K562 (cell line): ENCODE results near the gene ZNF8. TPM values are rescaled to one million over a fixed set of nuclear protein-coding genes. Genes with fewer than 3 reads are reported as not detected.
A peak's percentile ranks its signal among the peaks of the same experiment; 100 is the strongest.

Experiments
- CEBPG ChIP-seq, 3 experiments: fragments of 200-800 bp in 1 of 3; sonication (Bioruptor generic) in 1 of 3; sonication (generic) in 1 of 3; formaldehyde crosslinking in 1 of 3; IDR thresholded peaks in 2 of 3; conservative IDR thresholded peaks in 1 of 3; 2 replicates each; pipeline versions ENCODE4 v1.6.1 to v1.8.0; 2016 to 2022; ENCODE audit warnings: missing compliant biosample characterization in 2 of 3, missing genetic modification characterization in 2 of 3, mild to moderate bottlenecking in 1 of 3, missing genetic modification reagents in 1 of 3
- CHD2 ChIP-seq: IDR thresholded peaks from 2 replicates; pipeline ENCODE4 v1.6.1; 2011; ENCODE audit warnings: low read depth, low read length
- E2F1 ChIP-seq: sonication (generic); formaldehyde crosslinking; IDR thresholded peaks from 2 replicates; pipeline ENCODE4 v1.8.1; 2023; ENCODE audit warnings: mild to moderate bottlenecking, missing genetic modification reagents, moderate library complexity
- ERF ChIP-seq: fragments of 450-650 bp; formaldehyde crosslinking; IDR thresholded peaks from 2 replicates; pipeline ENCODE4 v1.4.0; 2020; ENCODE audit warnings: mild to moderate bottlenecking, mixed read lengths
- EZH2 ChIP-seq: IDR thresholded peaks from 2 replicates; pipeline ENCODE4 v1.6.1; 2012; ENCODE audit warnings: low read depth, mild to moderate bottlenecking, inconsistent platforms, low read length, borderline replicate concordance
- GATAD2B ChIP-seq: fragments of 450-650 bp; IDR thresholded peaks from 2 replicates; pipeline ENCODE4 v1.6.1; 2017; ENCODE audit warnings: mild to moderate bottlenecking, borderline replicate concordance
- HES1 ChIP-seq: fragments of 450-650 bp; IDR thresholded peaks from 2 replicates; pipeline ENCODE4 v1.6.1; 2016; ENCODE audit warnings: low read depth, mild to moderate bottlenecking, moderate library complexity
- HMG20A ChIP-seq: fragments of 450-650 bp; formaldehyde crosslinking; conservative IDR thresholded peaks from 2 replicates; pipeline ENCODE4 v1.4.0; 2020; ENCODE audit warnings: mild to moderate bottlenecking, mixed read lengths
- MTA3 ChIP-seq: fragments of 450-650 bp; formaldehyde crosslinking; IDR thresholded peaks from 2 replicates; pipeline ENCODE4 v1.6.1; 2017; ENCODE audit warnings: mild to moderate bottlenecking, borderline replicate concordance
- SAP30 ChIP-seq: fragments of 200-600 bp; sonication (generic); IDR thresholded peaks from 2 replicates; pipeline ENCODE4 v1.6.1; 2012; ENCODE audit warnings: borderline replicate concordance, low read depth, mild to moderate bottlenecking, moderate library complexity, low read length, control low read depth, inconsistent platforms; ENCODE audit not compliant: insufficient read depth, poor library complexity, severe bottlenecking
- TCF7L2 ChIP-seq: fragments of 150-350 bp; IDR thresholded peaks from 2 replicates; pipeline ENCODE4 v1.6.1; 2016; ENCODE audit warnings: low read depth, mild to moderate bottlenecking, low read length, moderate library complexity
- TEAD2 ChIP-seq: fragments of 450-650 bp; IDR thresholded peaks from 2 replicates; pipeline ENCODE4 v1.6.1; 2016; ENCODE audit warnings: missing genetic modification characterization, control low read depth, missing compliant biosample characterization
- YY1 ChIP-seq, 3 experiments: IDR thresholded peaks; 2 replicates each; pipeline ENCODE4 v1.6.1; 2011; ENCODE audit warnings: low read length in 2 of 3, mild to moderate bottlenecking in 2 of 3, moderate library complexity in 2 of 3, borderline replicate concordance in 1 of 3, control low read depth in 1 of 3, low read depth in 1 of 3; ENCODE audit not compliant: insufficient read depth in 3 of 3, insufficient replicate concordance in 2 of 3, control insufficient read depth in 1 of 3, insufficient read length in 1 of 3; ENCODE audit errors: extremely low read depth in 1 of 3
- ZNF175 ChIP-seq: fragments of 200-800 bp; sonication (Bioruptor generic); IDR thresholded peaks from 2 replicates; pipeline ENCODE4 v1.6.1; 2016; ENCODE audit warnings: low read depth, mild to moderate bottlenecking, missing genetic modification characterization, missing compliant biosample characterization
- ZNF431 ChIP-seq: sonication (generic); formaldehyde crosslinking; IDR thresholded peaks from 2 replicates; pipeline ENCODE4 v1.8.0; 2022; ENCODE audit warnings: mild to moderate bottlenecking, missing genetic modification reagents
- polyA plus RNA-seq, 8 experiments: library from polyadenylated mRNA; depleted of rRNA in 4 of 8; stranded (reverse) in 5 of 8; unstranded in 3 of 8; fragments of >200 nt; fragmentation: Nextera tagmentation in 2 of 8; fragmentation: Illumina TruSeq in 1 of 8; extraction: Ambion mirVana in 2 of 8; extraction: Trizol in 1 of 8; gene quantifications; 2 replicates each; pipeline versions ENCODE4 v1.2.1 to v1.2.3, GENCODE V29; 2011 to 2014; ENCODE audit warnings: inconsistent platforms in 1 of 8, missing spikeins in 1 of 8
- total RNA-seq, 7 experiments: library from RNA; depleted of rRNA in 6 of 7; stranded (reverse); fragments of >200 nt in 6 of 7; fragmentation: Illumina TruSeq in 2 of 7; extraction: Trizol in 2 of 7; gene quantifications; 2 replicates each; pipeline versions ENCODE4 v1.2.1 to v1.2.3, GENCODE V29; 2011 to 2021; ENCODE audit warnings: low replicate concordance in 1 of 7
- TF ChIP-seq, protein P1 (sequence below): fragments of 450-650 bp; IDR thresholded peaks from 2 replicates; pipeline ENCODE4 v1.6.1; 2016; ENCODE audit warnings: missing biosample characterization, missing genetic modification characterization

ZNF8 gene
- total and polyA plus RNA-seq, 9 of the 15 experiments (the other 6 are each of a cell fraction or from before 2014, with no cell fraction given): 0.71 to 7.7 (median 4.7) TPM

DNA sequence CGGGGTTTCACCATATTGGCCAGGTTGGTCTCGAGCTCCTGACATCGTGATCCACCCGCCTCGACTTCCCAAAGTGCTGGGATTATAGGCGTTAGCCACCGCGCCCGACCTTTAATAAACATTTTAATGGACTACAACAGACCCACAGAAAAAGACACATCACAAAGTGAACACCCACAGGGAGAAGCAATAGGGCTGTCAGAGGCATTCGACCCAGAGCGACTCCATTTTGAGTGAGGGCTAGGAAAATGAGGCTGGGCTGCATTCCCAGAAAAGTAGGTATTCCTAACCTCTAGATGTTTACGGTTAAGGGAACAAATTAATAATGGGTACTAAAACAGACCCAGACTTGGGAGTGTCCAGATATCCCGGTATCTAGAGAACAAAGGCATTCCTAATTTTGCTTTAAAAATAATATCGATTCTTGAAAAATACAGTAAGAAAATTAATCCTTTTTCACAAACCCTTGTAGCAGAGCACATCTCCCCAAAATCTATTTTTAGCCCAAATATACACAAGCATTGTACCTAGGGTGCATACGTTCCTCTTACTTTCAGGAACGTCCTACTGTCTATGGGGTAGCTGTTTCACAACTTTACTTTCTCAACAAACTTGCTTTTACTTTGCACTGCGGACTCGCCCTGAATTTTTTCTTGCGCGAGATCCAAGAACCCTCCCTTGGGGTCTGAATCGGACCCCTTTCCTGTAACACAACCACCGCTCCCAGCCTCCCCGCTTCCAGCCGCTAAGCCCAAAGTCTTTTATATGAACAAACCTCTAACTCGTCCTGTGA is 811 bp upstream of the ZNF8 start (continued):
- TF ChIP-seq HMG20A (CRISPR knock-in tag): no peak
- no peak for TF ChIP-seq GATAD2B
- 0 out of 2 replicates have a peak, but pooled peaks have one; percentile 18 for TF ChIP-seq TEAD2 (tag)
- TF ChIP-seq, protein P1, sequence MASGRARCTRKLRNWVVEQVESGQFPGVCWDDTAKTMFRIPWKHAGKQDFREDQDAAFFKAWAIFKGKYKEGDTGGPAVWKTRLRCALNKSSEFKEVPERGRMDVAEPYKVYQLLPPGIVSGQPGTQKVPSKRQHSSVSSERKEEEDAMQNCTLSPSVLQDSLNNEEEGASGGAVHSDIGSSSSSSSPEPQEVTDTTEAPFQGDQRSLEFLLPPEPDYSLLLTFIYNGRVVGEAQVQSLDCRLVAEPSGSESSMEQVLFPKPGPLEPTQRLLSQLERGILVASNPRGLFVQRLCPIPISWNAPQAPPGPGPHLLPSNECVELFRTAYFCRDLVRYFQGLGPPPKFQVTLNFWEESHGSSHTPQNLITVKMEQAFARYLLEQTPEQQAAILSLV (tag): peak; percentile 66; the same call in 1 of the 2 replicates
- no peak for TF ChIP-seq TCF7L2
- no peak for TF ChIP-seq EZH2
- TF ChIP-seq YY1 (IDR thresholded peaks at IDR 0.05; ENCODE audit: borderline replicate concordance in 1 of 3, control insufficient read depth in 1 of 3, extremely low read depth in 1 of 3, insufficient read depth in 3 of 3, insufficient read length in 1 of 3, insufficient replicate concordance in 2 of 3, low read depth in 1 of 3, low read length in 2 of 3): peak in 1 of 3 experiments; percentile 72
- no peak for TF ChIP-seq CEBPG (CRISPR knock-in tag; IDR thresholded peaks at IDR 0.05)
- peak in 1 of 2 experiments; percentile 51; a peak in 1 of 4 replicates for TF ChIP-seq CEBPG (tag; conservative IDR thresholded peaks at IDR 0.05 in 1 of 2, IDR thresholded peaks at IDR 0.05 in 1 of 2)
- no peak for TF ChIP-seq HES1
- TF ChIP-seq MTA3: no peak
- TF ChIP-seq CHD2: no peak
- TF ChIP-seq ZNF175 (CRISPR knock-in tag): peak; percentile 1; the same call in 1 of the 2 replicates
- 0 out of 2 replicates have a peak, but pooled peaks have one; percentile 35 for TF ChIP-seq ERF
- no peak for TF ChIP-seq ZNF431
- no peak for TF ChIP-seq E2F1 (CRISPR knock-in tag)
- TF ChIP-seq SAP30: peak; percentile 2
